IMR-90 (cell line): ENCODE results near the gene OSER1. TPM values are rescaled to one million over a fixed set of nuclear protein-coding genes. Genes with fewer than 3 reads are reported as not detected.
A peak's percentile ranks its signal among the peaks of the same experiment; 100 is the strongest.

Experiments
- ATAC-seq: fragments of 200-7000 bp; cut with Tn5 transposase; 2 replicates; pipeline ENCODE4 v1.9.1; 2020; ENCODE audit warnings: low read depth, mild to moderate bottlenecking, moderate library complexity
- BruUV-seq: library from RNA; stranded (reverse); fragments of 400-500 nt; replicated peaks from 2 replicates; lab custom pipeline; 2021; lab: Mats Ljungman, UMichigan
- CTCF ChIA-PET: fragments of 300-600 bp; formaldehyde crosslinking; extraction: SDS; loops from one replicate; lab custom pipeline; 2021; ENCODE audit warnings: antibody characterized with exemption; lab: Yijun Ruan, JAX
- POLR2A ChIA-PET: fragments of 300-600 bp; sonication (Branson Sonifier 250); formaldehyde crosslinking; loops from one replicate; lab custom pipeline; 2022; ENCODE audit warnings: antibody characterized with exemption; ENCODE audit not compliant: unreplicated experiment; lab: Charles Lee
- DNase-seq: peaks from one replicate; pipeline ENCODE4 v3.0.0; 2013
- H2AFZ ChIP-seq: replicated peaks from 2 replicates; pipeline ENCODE3; 2013; ENCODE audit warnings: low read length, mild to moderate bottlenecking; ENCODE audit not compliant: poor library complexity
- H2AK5ac ChIP-seq: 2 replicates; pipeline ENCODE4 v1.6.1; 2013; ENCODE audit warnings: low read depth, low read length, inconsistent platforms
- H2AK9ac ChIP-seq: replicated peaks from 2 replicates; pipeline ENCODE3; 2013; ENCODE audit warnings: mild to moderate bottlenecking, low read depth, low read length, moderate library complexity; ENCODE audit not compliant: poor library complexity
- H2BK120ac ChIP-seq: 2 replicates; pipeline ENCODE4 v1.6.1; 2013; ENCODE audit warnings: low read depth, low read length, inconsistent platforms
- H2BK15ac ChIP-seq: 3 replicates; pipeline ENCODE4 v1.6.1; 2013; ENCODE audit warnings: low read depth, low read length, inconsistent platforms
- H2BK20ac ChIP-seq: 2 replicates; pipeline ENCODE4 v1.6.1; 2013; ENCODE audit warnings: low read depth, mild to moderate bottlenecking, inconsistent platforms, low read length, moderate library complexity
- H2BK5ac ChIP-seq: 2 replicates; pipeline ENCODE4 v1.6.1; 2013; ENCODE audit warnings: mild to moderate bottlenecking, low read depth, low read length, inconsistent platforms; ENCODE audit not compliant: poor library complexity, severe bottlenecking
- H3K14ac ChIP-seq: replicated peaks from 2 replicates; pipeline ENCODE4 v1.6.1; 2013; ENCODE audit warnings: low read depth, low read length, inconsistent platforms
- H3K18ac ChIP-seq: 2 replicates; pipeline ENCODE4 v1.6.1; 2013; ENCODE audit warnings: low read depth, low read length, control low read depth
- H3K23ac ChIP-seq: 2 replicates; pipeline ENCODE4 v1.6.1; 2013; ENCODE audit warnings: low read depth, low read length, inconsistent platforms
- H3K27ac ChIP-seq: 2 replicates; pipeline ENCODE4 v1.5.1; 2013; ENCODE audit warnings: mild to moderate bottlenecking, control low read depth, low read length; ENCODE audit not compliant: insufficient read depth
- H3K27me3 ChIP-seq: 2 replicates; pipeline ENCODE4 v1.6.1; 2013; ENCODE audit warnings: low read length; ENCODE audit not compliant: control insufficient read depth, insufficient read depth
- H3K36me3 ChIP-seq: 2 replicates; pipeline ENCODE4 v1.6.1; 2013; ENCODE audit warnings: low read length, mixed read lengths; ENCODE audit not compliant: control insufficient read depth, insufficient read depth
- H3K4ac ChIP-seq: 2 replicates; pipeline ENCODE4 v1.6.1; 2013; ENCODE audit warnings: low read depth, low read length, inconsistent platforms
- H3K4me1 ChIP-seq: 2 replicates; pipeline ENCODE4 v1.6.1; 2013; ENCODE audit warnings: low read length, mixed read lengths; ENCODE audit not compliant: control insufficient read depth, insufficient read depth
- H3K4me2 ChIP-seq: 2 replicates; pipeline ENCODE4 v1.6.1; 2013; ENCODE audit warnings: low read depth, mild to moderate bottlenecking, control low read depth, low read length, moderate library complexity
- H3K4me3 ChIP-seq: 2 replicates; pipeline ENCODE4 v1.5.1; 2013; ENCODE audit warnings: low read depth, mild to moderate bottlenecking, control low read depth, low read length, moderate library complexity; ENCODE audit not compliant: insufficient read depth
- H3K56ac ChIP-seq: 2 replicates; pipeline ENCODE4 v1.6.1; 2013; ENCODE audit warnings: low read length, inconsistent platforms; ENCODE audit not compliant: insufficient read depth; ENCODE audit errors: extremely low read depth
- H3K79me1 ChIP-seq, 2 experiments: 2 replicates each; pipeline ENCODE4 v1.6.1; 2013; ENCODE audit warnings: low read length in 2 of 2, inconsistent platforms in 1 of 2, low read depth in 1 of 2
- H3K9ac ChIP-seq: 2 replicates; pipeline ENCODE4 v1.6.1; 2013; ENCODE audit warnings: low read depth, low read length, control low read depth
- H3K9me1 ChIP-seq: 2 replicates; pipeline ENCODE4 v1.6.1; 2013; ENCODE audit warnings: low read length, inconsistent platforms; ENCODE audit not compliant: insufficient read depth
- H3K9me3 ChIP-seq: 2 replicates; pipeline ENCODE4 v1.6.1; 2013; ENCODE audit warnings: low read length; ENCODE audit not compliant: control insufficient read depth, insufficient read depth
- H4K20me1 ChIP-seq: 2 replicates; pipeline ENCODE4 v1.6.1; 2013; ENCODE audit warnings: low read length, inconsistent platforms; ENCODE audit not compliant: insufficient read depth
- H4K5ac ChIP-seq: 2 replicates; pipeline ENCODE4 v1.6.1; 2013; ENCODE audit warnings: mild to moderate bottlenecking, low read depth, low read length, control low read depth
- H4K8ac ChIP-seq, 2 experiments: 2 replicates each; pipeline ENCODE4 v1.6.1; 2013; ENCODE audit warnings: low read depth in 2 of 2, low read length in 2 of 2, control low read depth in 1 of 2, inconsistent platforms in 1 of 2
- H4K91ac ChIP-seq: 2 replicates; pipeline ENCODE4 v1.6.1; 2013; ENCODE audit warnings: low read depth, low read length, inconsistent platforms; ENCODE audit not compliant: insufficient read depth
- BHLHE40 ChIP-seq: fragments of 150-350 bp; IDR thresholded peaks from 2 replicates; pipeline ENCODE4 v1.6.1; 2016; ENCODE audit warnings: mild to moderate bottlenecking, low read depth, low read length
- CEBPB ChIP-seq: IDR thresholded peaks from 2 replicates; pipeline ENCODE4 v1.6.1; 2012; ENCODE audit warnings: low read depth, low read length, improper control_type of control experiment
- CHD1 ChIP-seq: IDR thresholded peaks from 2 replicates; pipeline ENCODE4 v1.6.1; 2012; ENCODE audit warnings: low read depth, low read length, improper control_type of control experiment
- CTCF ChIP-seq: conservative IDR thresholded peaks from 2 replicates; pipeline ENCODE4 v1.5.1; 2012; ENCODE audit warnings: mild to moderate bottlenecking, low read depth, low read length, improper control_type of control experiment
- ELK1 ChIP-seq: fragments of 150-350 bp; IDR thresholded peaks from 2 replicates; pipeline ENCODE4 v1.6.1; 2016; ENCODE audit warnings: low read depth, mild to moderate bottlenecking, low read length, moderate library complexity, borderline replicate concordance
- FOS ChIP-seq: fragments of 150-350 bp; IDR thresholded peaks from 2 replicates; pipeline ENCODE4 v1.6.1; 2016; ENCODE audit warnings: low read depth, low read length
- MAFK ChIP-seq: IDR thresholded peaks from 2 replicates; pipeline ENCODE4 v1.6.1; 2012; ENCODE audit warnings: low read depth, low read length, improper control_type of control experiment
- MAZ ChIP-seq: IDR thresholded peaks from 2 replicates; pipeline ENCODE4 v1.6.1; 2012; ENCODE audit warnings: low read depth, mild to moderate bottlenecking, low read length, improper control_type of control experiment, moderate library complexity, borderline replicate concordance
- MXI1 ChIP-seq: IDR thresholded peaks from 2 replicates; pipeline ENCODE4 v1.6.1; 2012; ENCODE audit warnings: low read depth, mild to moderate bottlenecking, low read length, moderate library complexity, borderline replicate concordance
- NFE2L2 ChIP-seq: fragments of 150-350 bp; IDR thresholded peaks from 2 replicates; pipeline ENCODE4 v1.6.1; 2016; ENCODE audit warnings: low read depth, mild to moderate bottlenecking, low read length
- POLR2A ChIP-seq: IDR thresholded peaks from 2 replicates; pipeline ENCODE4 v1.6.1; 2012; ENCODE audit warnings: mild to moderate bottlenecking, low read depth, low read length
- RAD21 ChIP-seq: IDR thresholded peaks from 2 replicates; pipeline ENCODE4 v1.6.1; 2012; ENCODE audit warnings: low read length, improper control_type of control experiment
- RCOR1 ChIP-seq: IDR thresholded peaks from 2 replicates; pipeline ENCODE4 v1.6.1; 2012; ENCODE audit warnings: mild to moderate bottlenecking, low read length, improper control_type of control experiment; ENCODE audit not compliant: insufficient replicate concordance
- SMC3 ChIP-seq: fragments of 150-350 bp; IDR thresholded peaks from 2 replicates; pipeline ENCODE4 v1.6.1; 2016; ENCODE audit warnings: low read depth, mild to moderate bottlenecking, antibody characterized with exemption, low read length, moderate library complexity
- WGBS, 2 experiments: methylation state at CpG; one replicate each; pipeline versions ENCODE4 v1.1.5 to v1.1.7; 2013; ENCODE audit warnings: missing lambda C conversion rate in 2 of 2; ENCODE audit not compliant: insufficient read length in 1 of 2; ENCODE audit errors: extremely low coverage in 2 of 2; 5-methylcytosine and 5-hydroxymethylcytosine counted together
- dilution Hi-C: fragments of 300-500 bp; cut with HindIII; formaldehyde crosslinking; loops from one replicate; pipeline ENCODE4 v1.14.3; 2018; ENCODE audit warnings: low sequenced_read_pairs; ENCODE audit not compliant: unreplicated experiment
- in situ Hi-C: fragments of 300-500 bp; cut with MboI; formaldehyde crosslinking; loops from 3 replicates; pipeline ENCODE4 v1.14.3; 2019; ENCODE audit warnings: low sequenced_read_pairs, inconsistent platforms, mixed read lengths
- intact Hi-C: fragments of 100-400 bp; cut with micrococcal nuclease; formaldehyde crosslinking; loops from 2 replicates; pipeline ENCODE4 v1.10.0; 2022
- polyA plus RNA-seq, 3 experiments: library from polyadenylated mRNA; depleted of rRNA; stranded (reverse); fragments of >200 nt; gene quantifications; 2 replicates each; pipeline ENCODE4 v1.2.3, GENCODE V29; 2012; ENCODE audit warnings: low replicate concordance in 1 of 3
- total RNA-seq: library from RNA; depleted of rRNA; stranded (reverse); fragments of >200 nt; gene quantifications from 2 replicates; pipeline ENCODE4 v1.2.3, GENCODE V29; 2012

The OSER1 gene
- total and polyA plus RNA-seq, 2 of the 4 experiments (the other 2 are of a cell fraction), result 32.6 to 70.6 TPM

GRCh38 chr20:44211177-44212039, 837 bp upstream of the OSER1 start:
- peak overlapping the region; percentile 83 for H3K4me2 ChIP-seq
- H2BK5ac ChIP-seq, result peak overlapping the region; percentile 52
- H3K9ac ChIP-seq, result peak overlapping the region; percentile 64
- POLR2A ChIA-PET, result no interaction called here
- peak overlapping the region; percentile 64 for H3K27ac ChIP-seq
- peak overlapping the region; percentile 18 for H3K4ac ChIP-seq
- peaks cover 3 to 30% of the 10 kb centered on the region in 2 experiments; a peak in 2 of 4 replicates for H3K79me1 ChIP-seq
- intact Hi-C loops, result loop anchor here (10.0 kb wide), 1 partner anchor 673 kb away; the partner anchor contains the start of gene YWHAB
- peak overlapping the region; percentile 73 for H3K4me3 ChIP-seq
- peak overlapping the region; percentile 41 for H3K14ac ChIP-seq
- peak overlapping the region; percentile 8; the same call in 1 of the 2 replicates for H4K5ac ChIP-seq
- no peaks in the 10 kb centered on the region for H3K27me3 ChIP-seq
- CTCF ChIA-PET, result interaction anchor here (0.6 to 1.2 kb wide), 3 partner anchors 12 to 100 kb away, joined by 3 to 4 read pairs (median 3); partner anchors contain the start of gene FITM2
- no peak overlapping the region for H2BK20ac ChIP-seq
- in situ Hi-C loops, result loop anchor here (10.0 kb wide), 2 partner anchors 263 to 393 kb away; partner anchors contain the start of gene TTPAL
- no peak overlapping the region for H2BK15ac ChIP-seq
- ATAC-seq (peak; percentile 0; the same call in 1 of the 2 replicates), DNase-seq (peak; percentile 48)
- H2AK5ac ChIP-seq, result peak overlapping the region; percentile 6; the same call in 1 of the 2 replicates
- H3K23ac ChIP-seq, result peak overlapping the region; percentile 46
- dilution Hi-C loops, result no loop called here
- H2BK120ac ChIP-seq, result no peak overlapping the region
- H3K9me3 ChIP-seq, result no peaks in the 10 kb centered on the region
- H3K56ac ChIP-seq, result peak overlapping the region; percentile 57; the same call in 1 of the 2 replicates
- H4K91ac ChIP-seq, result peak overlapping the region; percentile 5; the same call in 1 of the 2 replicates
- peaks cover 4% of the 10 kb centered on the region; the same call in 1 of the 2 replicates for H3K4me1 ChIP-seq
- peak overlapping the region; percentile 86 for H2AK9ac ChIP-seq
- H3K9me1 ChIP-seq, result 0 out of 2 replicates have a peak, but pooled peaks cover 6% of the 10 kb centered on the region
- peak overlapping the region; percentile 10 to 73; a peak in 2 of 4 replicates for H4K8ac ChIP-seq
- H4K20me1 ChIP-seq, result peaks cover 22% of the 10 kb centered on the region
- peak overlapping the region; percentile 97 for H2AFZ ChIP-seq
- no peaks in the 10 kb centered on the region for H3K36me3 ChIP-seq
- BruUV-seq, result TSS peak; percentile 87
- peak overlapping the region; percentile 14; the same call in 1 of the 2 replicates for H3K18ac ChIP-seq
- WGBS, 2 experiments, result 10% methylated on average over 9 of the region's 24 CpGs; no CpG with 5 or more reads in 1 of the 2 experiments
- TF ChIP-seq RCOR1, result peak; percentile 46
- no peak for TF ChIP-seq NFE2L2
- no peak for TF ChIP-seq ELK1
- no peak for TF ChIP-seq MAZ
- TF ChIP-seq BHLHE40, result no peak
- TF ChIP-seq CTCF, result no peak
- TF ChIP-seq FOS, result no peak
- 0 out of 2 replicates have a peak, but pooled peaks have one; percentile 33 for TF ChIP-seq POLR2A
- no peak for TF ChIP-seq RAD21
- no peak for TF ChIP-seq CHD1
- peak; percentile 79 for TF ChIP-seq CEBPB
- no peak for TF ChIP-seq MXI1
- no peak for TF ChIP-seq SMC3
- no peak for TF ChIP-seq MAFK
